ENCODE results near the gene POU6F2.

The POU6F2 gene

DNA sequence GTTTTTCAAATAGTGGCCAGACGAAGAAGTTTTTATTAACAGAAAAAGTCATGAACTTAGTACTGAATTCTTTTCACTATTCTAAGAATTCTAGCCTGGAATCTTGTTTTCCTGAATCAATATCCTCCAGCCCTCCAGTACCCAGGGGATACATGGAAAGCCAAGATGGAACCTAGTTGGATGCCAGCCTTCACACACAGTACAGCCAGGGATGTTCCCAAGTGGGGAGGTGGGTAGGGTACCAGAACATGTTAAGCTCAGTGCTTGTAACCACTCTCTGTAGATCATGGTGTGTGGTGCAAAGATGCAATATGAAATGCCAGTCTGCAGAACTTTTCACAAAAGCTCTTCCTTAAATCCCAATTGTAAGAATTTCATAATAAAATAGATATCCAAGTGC lies 128.0 kb downstream of the POU6F2 start:
- Histone ChIP-seq H3K27me3 (ENCODE audit: insufficient read depth, poor library complexity, severe bottlenecking) (no peaks in the 10 kb centered on the region), H3K4me1 (ENCODE audit: insufficient read depth, poor library complexity, severe bottlenecking) (no peaks in the 10 kb centered on the region), H3K27ac (ENCODE audit: poor library complexity, severe bottlenecking) (no peak overlapping the region), H3K9me3 (ENCODE audit: severe bottlenecking) (no peaks in the 10 kb centered on the region), H3K36me3 (ENCODE audit: low read depth) (no peaks in the 10 kb centered on the region), H3K4me3 (ENCODE audit: severe bottlenecking) (no peak overlapping the region)
- TF ChIP-seq, protein P1, sequence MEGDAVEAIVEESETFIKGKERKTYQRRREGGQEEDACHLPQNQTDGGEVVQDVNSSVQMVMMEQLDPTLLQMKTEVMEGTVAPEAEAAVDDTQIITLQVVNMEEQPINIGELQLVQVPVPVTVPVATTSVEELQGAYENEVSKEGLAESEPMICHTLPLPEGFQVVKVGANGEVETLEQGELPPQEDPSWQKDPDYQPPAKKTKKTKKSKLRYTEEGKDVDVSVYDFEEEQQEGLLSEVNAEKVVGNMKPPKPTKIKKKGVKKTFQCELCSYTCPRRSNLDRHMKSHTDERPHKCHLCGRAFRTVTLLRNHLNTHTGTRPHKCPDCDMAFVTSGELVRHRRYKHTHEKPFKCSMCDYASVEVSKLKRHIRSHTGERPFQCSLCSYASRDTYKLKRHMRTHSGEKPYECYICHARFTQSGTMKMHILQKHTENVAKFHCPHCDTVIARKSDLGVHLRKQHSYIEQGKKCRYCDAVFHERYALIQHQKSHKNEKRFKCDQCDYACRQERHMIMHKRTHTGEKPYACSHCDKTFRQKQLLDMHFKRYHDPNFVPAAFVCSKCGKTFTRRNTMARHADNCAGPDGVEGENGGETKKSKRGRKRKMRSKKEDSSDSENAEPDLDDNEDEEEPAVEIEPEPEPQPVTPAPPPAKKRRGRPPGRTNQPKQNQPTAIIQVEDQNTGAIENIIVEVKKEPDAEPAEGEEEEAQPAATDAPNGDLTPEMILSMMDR (IDR thresholded peaks at IDR 0.05; ENCODE audit: poor library complexity, severe bottlenecking), result no peak
- ATAC-seq (ENCODE audit: low read depth), result no peak
- no peak for DNase-seq (ENCODE audit: low spot score)

DNA sequence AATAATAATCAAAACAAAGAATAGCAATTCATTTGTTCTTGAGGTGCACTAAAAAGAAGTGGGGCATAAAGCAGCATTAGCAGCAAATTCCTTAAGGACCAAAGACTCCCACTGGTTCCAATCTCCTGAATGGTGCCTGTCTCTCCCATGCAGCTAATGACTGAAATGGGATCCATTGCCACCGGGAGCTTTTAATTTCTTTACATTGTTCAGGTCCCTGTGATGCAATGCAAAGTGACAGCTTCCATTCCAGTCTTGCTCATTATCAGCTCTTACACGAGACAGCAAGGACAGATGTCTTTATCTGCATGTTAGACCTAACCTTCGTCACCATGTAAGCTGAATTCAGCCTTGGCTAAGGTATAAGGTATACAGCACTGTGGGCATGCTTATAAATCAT lies 148.1 kb downstream of the POU6F2 start:
- no peak for ATAC-seq (ENCODE audit: low read depth)
- H3K4me3 ChIP-seq (ENCODE audit: severe bottlenecking), result no peak overlapping the region
- H3K27ac ChIP-seq (ENCODE audit: poor library complexity, severe bottlenecking), result no peak overlapping the region

DNA sequence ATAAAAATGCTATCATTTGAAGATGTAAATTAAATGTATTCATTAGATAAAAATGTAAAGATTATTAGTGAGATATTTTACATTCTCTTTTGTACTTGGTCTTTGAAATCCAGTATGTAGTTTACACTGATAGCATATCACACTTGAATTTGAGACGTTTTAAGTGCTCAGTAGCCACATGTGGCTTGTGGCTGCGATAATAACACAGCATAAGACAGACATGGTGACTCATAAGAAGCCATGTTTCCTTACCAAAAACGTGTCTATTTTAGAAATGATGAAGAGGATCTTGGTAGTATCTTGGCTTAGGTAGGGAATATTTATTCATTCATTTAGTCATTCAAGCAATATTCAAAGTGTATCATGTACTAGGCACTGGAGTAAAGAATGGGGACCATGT lies 149.3 kb downstream of the POU6F2 start:
- DNase-seq (ENCODE audit: low spot score) (no peak), ATAC-seq (ENCODE audit: low read depth) (no peak)
- Histone ChIP-seq H3K27me3 (ENCODE audit: insufficient read depth, poor library complexity, severe bottlenecking) (no peaks in the 10 kb centered on the region), H3K4me1 (ENCODE audit: insufficient read depth, poor library complexity, severe bottlenecking) (no peaks in the 10 kb centered on the region), H3K36me3 (ENCODE audit: low read depth) (no peaks in the 10 kb centered on the region), H3K27ac (ENCODE audit: poor library complexity, severe bottlenecking) (no peak overlapping the region), H3K4me3 (ENCODE audit: severe bottlenecking) (no peak overlapping the region), H3K9me3 (ENCODE audit: severe bottlenecking) (no peaks in the 10 kb centered on the region)
- TF ChIP-seq, protein P1 (IDR thresholded peaks at IDR 0.05; ENCODE audit: poor library complexity, severe bottlenecking), result no peak

More for the DNA sequence above, 148.1 kb downstream of the POU6F2 start:
- Histone ChIP-seq H3K4me1 (ENCODE audit: insufficient read depth, poor library complexity, severe bottlenecking) (no peaks in the 10 kb centered on the region), H3K36me3 (ENCODE audit: low read depth) (no peaks in the 10 kb centered on the region), H3K27me3 (ENCODE audit: insufficient read depth, poor library complexity, severe bottlenecking) (no peaks in the 10 kb centered on the region), H3K9me3 (ENCODE audit: severe bottlenecking) (no peaks in the 10 kb centered on the region)
- no peak for DNase-seq (ENCODE audit: low spot score)
- TF ChIP-seq, protein P1 (IDR thresholded peaks at IDR 0.05; ENCODE audit: poor library complexity, severe bottlenecking), result no peak

DNA sequence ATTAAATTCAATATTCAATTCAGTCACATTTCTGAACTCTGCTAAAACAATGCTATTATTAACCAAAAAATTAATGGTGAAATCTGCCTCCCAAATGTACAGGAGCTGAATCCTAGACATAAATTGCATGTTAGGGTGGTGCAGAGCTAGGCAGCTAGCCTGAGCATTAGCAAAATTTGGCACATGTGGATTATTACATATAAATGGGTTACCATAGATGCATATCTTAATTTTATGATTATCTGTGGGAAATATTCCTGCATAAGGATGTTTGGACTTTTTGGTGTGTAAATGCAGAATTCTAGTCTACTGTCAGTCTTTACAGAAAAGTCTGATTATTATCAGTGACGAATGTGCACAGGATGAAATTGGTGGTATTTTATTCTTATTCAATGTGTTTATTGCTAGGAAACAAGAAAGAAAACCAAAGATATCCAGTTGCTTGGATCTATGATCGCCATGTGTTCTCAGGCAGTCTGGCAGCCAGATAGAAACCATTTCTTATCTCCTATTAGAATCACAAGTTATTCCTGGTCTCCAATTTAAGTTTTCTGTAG lies 150.7 kb downstream of the POU6F2 start:
- Histone ChIP-seq H3K36me3 (ENCODE audit: low read depth) (no peaks in the 10 kb centered on the region), H3K27ac (ENCODE audit: poor library complexity, severe bottlenecking) (no peak overlapping the region), H3K4me1 (ENCODE audit: insufficient read depth, poor library complexity, severe bottlenecking) (no peaks in the 10 kb centered on the region), H3K4me3 (ENCODE audit: severe bottlenecking) (no peak overlapping the region), H3K9me3 (ENCODE audit: severe bottlenecking) (no peaks in the 10 kb centered on the region), H3K27me3 (ENCODE audit: insufficient read depth, poor library complexity, severe bottlenecking) (no peaks in the 10 kb centered on the region)
- no peak for ATAC-seq (ENCODE audit: low read depth)
- TF ChIP-seq, protein P1 (IDR thresholded peaks at IDR 0.05; ENCODE audit: poor library complexity, severe bottlenecking), result no peak
- DNase-seq (ENCODE audit: low spot score), result no peak

DNA sequence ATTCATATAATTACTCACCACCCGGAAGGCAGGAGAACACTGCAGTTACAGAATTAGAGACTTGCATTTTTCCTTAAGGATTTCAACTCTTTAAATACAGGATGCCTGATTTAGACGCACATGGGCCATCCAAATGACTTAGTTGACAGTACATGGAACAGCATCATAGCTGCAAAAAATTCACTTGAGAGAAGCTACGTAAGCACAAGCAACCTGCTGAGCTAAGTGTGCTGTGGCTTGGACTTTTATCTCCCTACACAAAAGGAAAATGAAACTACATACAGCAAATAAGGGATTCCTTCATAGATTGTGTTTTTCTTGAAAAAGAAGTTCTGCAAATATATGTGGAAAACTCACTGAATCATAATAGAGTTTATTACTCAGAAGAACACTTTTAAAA lies 152.6 kb downstream of the POU6F2 start:
- DNase-seq (ENCODE audit: low spot score) (no peak), ATAC-seq (ENCODE audit: low read depth) (no peak)
- Histone ChIP-seq H3K9me3 (ENCODE audit: severe bottlenecking) (no peaks in the 10 kb centered on the region), H3K4me1 (ENCODE audit: insufficient read depth, poor library complexity, severe bottlenecking) (no peaks in the 10 kb centered on the region), H3K27me3 (ENCODE audit: insufficient read depth, poor library complexity, severe bottlenecking) (no peaks in the 10 kb centered on the region), H3K27ac (ENCODE audit: poor library complexity, severe bottlenecking) (no peak overlapping the region), H3K36me3 (ENCODE audit: low read depth) (no peaks in the 10 kb centered on the region), H3K4me3 (ENCODE audit: severe bottlenecking) (no peak overlapping the region)
- TF ChIP-seq, protein P1 (IDR thresholded peaks at IDR 0.05; ENCODE audit: poor library complexity, severe bottlenecking), result no peak

Measured in RWPE2 (cell line).